DLD1 (cell line): ENCODE results near the gene ADORA2B.
"Not testable (repeated sequence)": the region's sequence is repeated elsewhere in the genome, so short reads cannot be mapped to it uniquely, and the experiment has no call there.

Source experiments
- in situ Hi-C: cut with HindIII; loops from 2 replicates; pipeline ENCODE4 v1.10.0; 2017; ENCODE audit warnings: low sequenced_read_pairs

The ADORA2B gene

GRCh38 chr17:15979013-15979412 lies 34.1 kb downstream of the ADORA2B start:
- in situ Hi-C loops = not testable (repeated sequence)

- in situ Hi-C loops = no loop called here
These were observed 36.3 kb downstream of the ADORA2B start for GRCh38 chr17:15981208-15981607.

- in situ Hi-C loops = no loop called here
These were observed 37.0 kb downstream of the ADORA2B start for GRCh38 chr17:15981646-15982580.

GRCh38 chr17:15996322-15996721 lies 51.4 kb downstream of the ADORA2B start:
- in situ Hi-C loops = no loop called here

- in situ Hi-C loops = no loop called here
These were observed 53.2 kb downstream of the ADORA2B start for GRCh38 chr17:15998031-15998562.

GRCh38 chr17:15999141-15999973 lies 54.4 kb downstream of the ADORA2B start, which contains the start of the genes TTC19 and ZSWIM7:
TTC19 (plus strand) TSS chr17:15999824; CDS start chr17:15999849, 25 bp downstream.
ZSWIM7 (minus strand) TSS chr17:15999704; CDS start chr17:15999594, 110 bp downstream.
- in situ Hi-C loops = no loop called here

- in situ Hi-C loops = loop anchor here (25.0 kb wide), 1 partner anchor 163 kb away; no protein-coding TSS in a partner anchor
These were observed 55.3 kb downstream of the ADORA2B start for GRCh38 chr17:15999974-16000827.

- in situ Hi-C loops = loop anchor here (25.0 kb wide), 1 partner anchor 164 kb away; no protein-coding TSS in a partner anchor
These were observed 56.4 kb downstream of the ADORA2B start for GRCh38 chr17:16001226-16001897.

GRCh38 chr17:16002708-16003260 lies 57.9 kb downstream of the ADORA2B start:
- in situ Hi-C loops = loop anchor here (25.0 kb wide), 1 partner anchor 165 kb away; no protein-coding TSS in a partner anchor

- in situ Hi-C loops = loop anchor here (25.0 kb wide), 1 partner anchor 167 kb away; no protein-coding TSS in a partner anchor
These were observed 58.9 kb downstream of the ADORA2B start for GRCh38 chr17:16003841-16004240.

- in situ Hi-C loops = loop anchor here (25.0 kb wide), 1 partner anchor 168 kb away; no protein-coding TSS in a partner anchor
These were observed 60.7 kb downstream of the ADORA2B start for GRCh38 chr17:16005636-16006035.

- in situ Hi-C loops = loop anchor here (25.0 kb wide), 1 partner anchor 170 kb away; no protein-coding TSS in a partner anchor
These were observed 62.5 kb downstream of the ADORA2B start for GRCh38 chr17:16007439-16007838.

GRCh38 chr17:16013943-16014407 lies 69.0 kb downstream of the ADORA2B start:
- in situ Hi-C loops = loop anchor here (25.0 kb wide), 1 partner anchor 177 kb away; no protein-coding TSS in a partner anchor

- in situ Hi-C loops = loop anchor here (25.0 kb wide), 1 partner anchor 182 kb away; no protein-coding TSS in a partner anchor
These were observed 74.4 kb downstream of the ADORA2B start for GRCh38 chr17:16019347-16019746.

GRCh38 chr17:16023881-16024280 lies 79.0 kb downstream of the ADORA2B start:
- in situ Hi-C loops = loop anchor here (25.0 kb wide), 1 partner anchor 187 kb away; no protein-coding TSS in a partner anchor

GRCh38 chr17:16025202-16025601 lies 80.3 kb downstream of the ADORA2B start:
- in situ Hi-C loops = no loop called here
